HepG2 (cell line): ENCODE measurements around the gene SCN9A. TPM values are rescaled to one million over a fixed set of nuclear protein-coding genes. Genes with fewer than 3 reads are reported as not detected.

ENCODE experiments used
- AHDC1 ChIP-seq: sonication (generic); formaldehyde crosslinking; IDR thresholded peaks from 2 replicates; pipeline ENCODE4 v1.5.1; 2020; ENCODE audit warnings: mild to moderate bottlenecking, missing genetic modification reagents, borderline replicate concordance
- ARNT2 ChIP-seq: sonication (generic); formaldehyde crosslinking; IDR thresholded peaks from 2 replicates; pipeline ENCODE4 v1.8.0; 2022; ENCODE audit warnings: mild to moderate bottlenecking, low read depth, missing genetic modification reagents, moderate library complexity
- ARNTL ChIP-seq: sonication (generic); formaldehyde crosslinking; IDR thresholded peaks from 2 replicates; pipeline ENCODE4 v1.4.0; 2020; ENCODE audit warnings: mild to moderate bottlenecking, missing genetic modification reagents
- ASH2L ChIP-seq: fragments of 300-600, 200-600 bp; sonication (generic); IDR thresholded peaks from 2 replicates; pipeline ENCODE4 v1.7.0; 2017; ENCODE audit warnings: low read depth, mild to moderate bottlenecking, moderate library complexity, mixed read lengths, low read length; ENCODE audit not compliant: insufficient read length
- HNRNPK ChIP-seq: fragments of 200-400 bp; formaldehyde crosslinking; IDR thresholded peaks from 2 replicates; pipeline ENCODE4 v1.6.1; 2018; ENCODE audit warnings: low read length, low read depth, moderate library complexity, mild to moderate bottlenecking; ENCODE audit not compliant: poor library complexity, severe bottlenecking
- ISL2 ChIP-seq: sonication (generic); formaldehyde crosslinking; IDR thresholded peaks from 2 replicates; pipeline ENCODE4 v1.5.0; 2020; ENCODE audit warnings: missing genetic modification reagents
- MED1 ChIP-seq: sonication (generic); formaldehyde crosslinking; IDR thresholded peaks from 2 replicates; pipeline ENCODE4 v1.4.0; 2020; ENCODE audit warnings: missing genetic modification reagents
- NFATC3 ChIP-seq: sonication (generic); formaldehyde crosslinking; IDR thresholded peaks from 2 replicates; pipeline ENCODE4 v1.5.1; 2020; ENCODE audit warnings: mild to moderate bottlenecking, missing genetic modification reagents
- NFYC ChIP-seq: IDR thresholded peaks from 2 replicates; pipeline ENCODE4 v1.6.1; 2016; ENCODE audit warnings: missing genetic modification reagents, missing compliant biosample characterization
- SALL1 ChIP-seq: sonication (generic); formaldehyde crosslinking; IDR thresholded peaks from 2 replicates; pipeline ENCODE4 v1.8.0; 2022; ENCODE audit warnings: mild to moderate bottlenecking, missing genetic modification reagents
- TAF15 ChIP-seq: fragments of 200-400 bp; formaldehyde crosslinking; IDR thresholded peaks from one replicate; pipeline ENCODE4 v1.6.1; 2018; ENCODE audit warnings: mild to moderate bottlenecking, low read depth, low read length; ENCODE audit not compliant: poor library complexity, severe bottlenecking
- TEAD3 ChIP-seq: optimal IDR thresholded peaks from 2 replicates; pipeline ENCODE3; 2016; ENCODE audit warnings: borderline replicate concordance
- TSC22D2 ChIP-seq: sonication (generic); formaldehyde crosslinking; IDR thresholded peaks from 2 replicates; pipeline ENCODE4 v1.5.1; 2020; ENCODE audit warnings: missing genetic modification reagents, mild to moderate bottlenecking, borderline replicate concordance
- ZC3H4 ChIP-seq: sonication (generic); formaldehyde crosslinking; IDR thresholded peaks from 2 replicates; pipeline ENCODE4 v1.4.0; 2020; ENCODE audit warnings: missing genetic modification reagents, borderline replicate concordance
- ZNF282 ChIP-seq: fragments of 450-650 bp; IDR thresholded peaks from 2 replicates; pipeline ENCODE4 v1.6.1; 2018; ENCODE audit not compliant: partially characterized antibody
- ZNF660 ChIP-seq: sonication (generic); formaldehyde crosslinking; IDR thresholded peaks from 2 replicates; pipeline ENCODE4 v1.5.1; 2020; ENCODE audit warnings: mild to moderate bottlenecking, low read depth, missing genetic modification reagents, borderline replicate concordance
- ZSCAN20 ChIP-seq: sonication (generic); formaldehyde crosslinking; IDR thresholded peaks from 2 replicates; pipeline ENCODE4 v1.4.0; 2020; ENCODE audit warnings: missing genetic modification reagents, mild to moderate bottlenecking, borderline replicate concordance
- polyA plus RNA-seq, 8 experiments: library from polyadenylated mRNA; depleted of rRNA in 3 of 8; stranded (reverse) in 7 of 8; unstranded in 1 of 8; fragments of >200 nt; fragmentation: Illumina TruSeq in 4 of 8; extraction: Trizol in 4 of 8; gene quantifications; 2 replicates each; pipeline versions ENCODE4 v1.2.1 to v1.2.3, GENCODE V29; 2011 to 2016; ENCODE audit warnings: low read depth in 4 of 8, missing spikeins in 1 of 8, mixed read lengths in 1 of 8; ENCODE audit not compliant: insufficient read depth in 1 of 8
- total RNA-seq, 5 experiments: library from RNA; depleted of rRNA; stranded (reverse); fragments of >200 nt; fragmentation: Illumina TruSeq; extraction: Trizol; gene quantifications; 2 replicates each; pipeline ENCODE4 v1.2.3, GENCODE V29; 2016; ENCODE audit warnings: low read depth in 1 of 5
- TF ChIP-seq, protein P1 (sequence below): IDR thresholded peaks from 2 replicates; pipeline ENCODE4 v1.6.1; 2016
- TF ChIP-seq, protein P2 (sequence below): sonication (generic); formaldehyde crosslinking; conservative IDR thresholded peaks from 2 replicates; pipeline ENCODE4 v1.8.0; 2022; ENCODE audit warnings: low read depth, missing genetic modification reagents
- TF ChIP-seq, protein P3 (sequence below): IDR thresholded peaks from 2 replicates; pipeline ENCODE4 v1.6.1; 2016; ENCODE audit warnings: low read depth, control low read depth

SCN9A gene
- total and polyA plus RNA-seq, 2 of the 13 experiments (the other 11 are each of a cell fraction or from before 2014, with no cell fraction given): 15.3 to 24.3 TPM

- TF ChIP-seq HNRNPK: peak; percentile 74
- TF ChIP-seq, protein P1, sequence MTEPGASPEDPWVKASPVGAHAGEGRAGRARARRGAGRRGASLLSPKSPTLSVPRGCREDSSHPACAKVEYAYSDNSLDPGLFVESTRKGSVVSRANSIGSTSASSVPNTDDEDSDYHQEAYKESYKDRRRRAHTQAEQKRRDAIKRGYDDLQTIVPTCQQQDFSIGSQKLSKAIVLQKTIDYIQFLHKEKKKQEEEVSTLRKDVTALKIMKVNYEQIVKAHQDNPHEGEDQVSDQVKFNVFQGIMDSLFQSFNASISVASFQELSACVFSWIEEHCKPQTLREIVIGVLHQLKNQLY: no peak
- no peak for TF ChIP-seq NFATC3
- no peak for TF ChIP-seq NFYC (CRISPR knock-in tag)
- TF ChIP-seq AHDC1 (CRISPR knock-in tag): peak; percentile 56; the same call in 1 of the 2 replicates
- TF ChIP-seq, protein P2, sequence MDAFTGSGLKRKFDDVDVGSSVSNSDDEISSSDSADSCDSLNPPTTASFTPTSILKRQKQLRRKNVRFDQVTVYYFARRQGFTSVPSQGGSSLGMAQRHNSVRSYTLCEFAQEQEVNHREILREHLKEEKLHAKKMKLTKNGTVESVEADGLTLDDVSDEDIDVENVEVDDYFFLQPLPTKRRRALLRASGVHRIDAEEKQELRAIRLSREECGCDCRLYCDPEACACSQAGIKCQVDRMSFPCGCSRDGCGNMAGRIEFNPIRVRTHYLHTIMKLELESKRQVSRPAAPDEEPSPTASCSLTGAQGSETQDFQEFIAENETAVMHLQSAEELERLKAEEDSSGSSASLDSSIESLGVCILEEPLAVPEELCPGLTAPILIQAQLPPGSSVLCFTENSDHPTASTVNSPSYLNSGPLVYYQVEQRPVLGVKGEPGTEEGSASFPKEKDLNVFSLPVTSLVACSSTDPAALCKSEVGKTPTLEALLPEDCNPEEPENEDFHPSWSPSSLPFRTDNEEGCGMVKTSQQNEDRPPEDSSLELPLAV (CRISPR knock-in tag): no peak
- no peak for TF ChIP-seq ARNTL (CRISPR knock-in tag)
- TF ChIP-seq MED1 (CRISPR knock-in tag): peak; percentile 35; the same call in 1 of the 2 replicates
- TF ChIP-seq SALL1 (CRISPR knock-in tag): peak; percentile 16; the same call in 1 of the 2 replicates
- TF ChIP-seq, protein P3, sequence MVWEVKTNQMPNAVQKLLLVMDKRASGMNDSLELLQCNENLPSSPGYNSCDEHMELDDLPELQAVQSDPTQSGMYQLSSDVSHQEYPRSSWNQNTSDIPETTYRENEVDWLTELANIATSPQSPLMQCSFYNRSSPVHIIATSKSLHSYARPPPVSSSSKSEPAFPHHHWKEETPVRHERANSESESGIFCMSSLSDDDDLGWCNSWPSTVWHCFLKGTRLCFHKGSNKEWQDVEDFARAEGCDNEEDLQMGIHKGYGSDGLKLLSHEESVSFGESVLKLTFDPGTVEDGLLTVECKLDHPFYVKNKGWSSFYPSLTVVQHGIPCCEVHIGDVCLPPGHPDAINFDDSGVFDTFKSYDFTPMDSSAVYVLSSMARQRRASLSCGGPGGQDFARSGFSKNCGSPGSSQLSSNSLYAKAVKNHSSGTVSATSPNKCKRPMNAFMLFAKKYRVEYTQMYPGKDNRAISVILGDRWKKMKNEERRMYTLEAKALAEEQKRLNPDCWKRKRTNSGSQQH: no peak
- no peak for TF ChIP-seq ZNF660 (CRISPR knock-in tag)
- peak; percentile 74 for TF ChIP-seq ASH2L
- TF ChIP-seq ARNT2: no peak
- TF ChIP-seq ZC3H4 (CRISPR knock-in tag): no peak
- TF ChIP-seq TEAD3 (CRISPR knock-in tag): peak; percentile 45
- TF ChIP-seq TSC22D2: no peak
- TF ChIP-seq ISL2 (CRISPR knock-in tag): peak; percentile 69; the same call in 1 of the 2 replicates
- no peak for TF ChIP-seq ZNF282
- no peak for TF ChIP-seq ZSCAN20 (CRISPR knock-in tag)
- TF ChIP-seq TAF15: no peak
These were observed 220.9 kb downstream of the SCN9A start (continued) for GRCh38 chr2:166154685-166155338.
